HepG2 (cell line): ENCODE results near the gene CPT1C. TPM values are rescaled to one million over a fixed set of nuclear protein-coding genes. Genes with fewer than 3 reads are reported as not detected.

Source experiments
- AHR ChIP-seq: IDR thresholded peaks from 2 replicates; pipeline ENCODE4 v1.6.1; 2018; ENCODE audit warnings: missing genetic modification reagents, missing compliant biosample characterization
- GABPA ChIP-seq, 2 experiments: IDR thresholded peaks; 2 replicates each; pipeline ENCODE4 v1.6.1; 2011 to 2016; ENCODE audit warnings: low read depth in 2 of 2, low read length in 1 of 2, missing biosample characterization in 1 of 2, missing genetic modification characterization in 1 of 2
- HNRNPLL ChIP-seq: fragments of 200-400 bp; formaldehyde crosslinking; IDR thresholded peaks from 2 replicates; pipeline ENCODE4 v1.6.1; 2017; ENCODE audit warnings: mild to moderate bottlenecking, low read depth, low read length; ENCODE audit not compliant: poor library complexity, severe bottlenecking
- IRF2 ChIP-seq: IDR thresholded peaks from 2 replicates; pipeline ENCODE4 v1.6.1; 2018; ENCODE audit warnings: missing genetic modification reagents, missing compliant biosample characterization
- KAT7 ChIP-seq: IDR thresholded peaks from 2 replicates; pipeline ENCODE4 v1.6.1; 2018; ENCODE audit warnings: borderline replicate concordance, missing compliant biosample characterization
- NCOA2 ChIP-seq: sonication (generic); formaldehyde crosslinking; IDR thresholded peaks from 2 replicates; pipeline ENCODE4 v1.8.0; 2022; ENCODE audit warnings: inconsistent platforms
- POLR2AphosphoS2 ChIP-seq: IDR thresholded peaks from 2 replicates; pipeline ENCODE4 v1.6.1; 2011; ENCODE audit warnings: low read depth, low read length, improper control_type of control experiment
- REL ChIP-seq: sonication (generic); formaldehyde crosslinking; conservative IDR thresholded peaks from 2 replicates; pipeline ENCODE4 v1.8.0; 2022; ENCODE audit warnings: mild to moderate bottlenecking, missing genetic modification reagents, moderate library complexity
- SAP130 ChIP-seq: IDR thresholded peaks from 2 replicates; pipeline ENCODE4 v1.6.1; 2016; ENCODE audit warnings: low read depth
- SOX13 ChIP-seq, 3 experiments: fragments of 450-650 bp in 1 of 3; sonication (generic) in 1 of 3; formaldehyde crosslinking in 1 of 3; IDR thresholded peaks in 2 of 3; conservative IDR thresholded peaks in 1 of 3; 2 replicates each; pipeline versions ENCODE4 v1.5.0 to v1.6.1; 2016 to 2020; ENCODE audit warnings: antibody characterized with exemption in 1 of 3, mild to moderate bottlenecking in 1 of 3, missing compliant biosample characterization in 1 of 3, missing genetic modification reagents in 1 of 3, moderate library complexity in 1 of 3
- SP5 ChIP-seq: IDR thresholded peaks from 2 replicates; pipeline ENCODE4 v1.6.1; 2016; ENCODE audit warnings: low read depth, borderline replicate concordance
- TBX2 ChIP-seq: sonication (generic); formaldehyde crosslinking; IDR thresholded peaks from 2 replicates; pipeline ENCODE4 v1.5.0; 2020; ENCODE audit warnings: missing genetic modification reagents, mild to moderate bottlenecking, borderline replicate concordance
- ZFP36L1 ChIP-seq: sonication (generic); formaldehyde crosslinking; IDR thresholded peaks from 2 replicates; pipeline ENCODE4 v1.8.0; 2022; ENCODE audit warnings: mild to moderate bottlenecking, missing genetic modification reagents, moderate library complexity
- ZNF460 ChIP-seq: sonication (generic); formaldehyde crosslinking; IDR thresholded peaks from 2 replicates; pipeline ENCODE4 v1.5.1; 2020; ENCODE audit warnings: missing genetic modification reagents, mild to moderate bottlenecking, borderline replicate concordance
- ZNF891 ChIP-seq: sonication (generic); formaldehyde crosslinking; IDR thresholded peaks from 2 replicates; pipeline ENCODE4 v1.5.0; 2020; ENCODE audit warnings: mild to moderate bottlenecking, missing genetic modification reagents
- polyA plus RNA-seq, 8 experiments: library from polyadenylated mRNA; depleted of rRNA in 3 of 8; stranded (reverse) in 7 of 8; unstranded in 1 of 8; fragments of >200 nt; fragmentation: Illumina TruSeq in 4 of 8; extraction: Trizol in 4 of 8; gene quantifications; 2 replicates each; pipeline versions ENCODE4 v1.2.1 to v1.2.3, GENCODE V29; 2011 to 2016; ENCODE audit warnings: low read depth in 4 of 8, missing spikeins in 1 of 8, mixed read lengths in 1 of 8; ENCODE audit not compliant: insufficient read depth in 1 of 8
- total RNA-seq, 5 experiments: library from RNA; depleted of rRNA; stranded (reverse); fragments of >200 nt; fragmentation: Illumina TruSeq; extraction: Trizol; gene quantifications; 2 replicates each; pipeline ENCODE4 v1.2.3, GENCODE V29; 2016; ENCODE audit warnings: low read depth in 1 of 5
- TF ChIP-seq, protein P1 (sequence below): sonication (generic); formaldehyde crosslinking; IDR thresholded peaks from 2 replicates; pipeline ENCODE4 v1.4.0; 2020; ENCODE audit warnings: missing genetic modification reagents, borderline replicate concordance
- TF ChIP-seq, protein P2 (sequence below): sonication (generic); formaldehyde crosslinking; IDR thresholded peaks from 2 replicates; pipeline ENCODE4 v1.4.0; 2020; ENCODE audit warnings: missing genetic modification reagents, borderline replicate concordance
- TF ChIP-seq, protein P3 (sequence below): IDR thresholded peaks from 2 replicates; pipeline ENCODE4 v1.4.0; 2020; ENCODE audit warnings: mild to moderate bottlenecking, missing genetic modification reagents

Gene CPT1C
- total and polyA plus RNA-seq, 2 of the 13 experiments (the other 11 are each of a cell fraction or from before 2014, with no cell fraction given) = 0.18 TPM; not detected in 1

DNA sequence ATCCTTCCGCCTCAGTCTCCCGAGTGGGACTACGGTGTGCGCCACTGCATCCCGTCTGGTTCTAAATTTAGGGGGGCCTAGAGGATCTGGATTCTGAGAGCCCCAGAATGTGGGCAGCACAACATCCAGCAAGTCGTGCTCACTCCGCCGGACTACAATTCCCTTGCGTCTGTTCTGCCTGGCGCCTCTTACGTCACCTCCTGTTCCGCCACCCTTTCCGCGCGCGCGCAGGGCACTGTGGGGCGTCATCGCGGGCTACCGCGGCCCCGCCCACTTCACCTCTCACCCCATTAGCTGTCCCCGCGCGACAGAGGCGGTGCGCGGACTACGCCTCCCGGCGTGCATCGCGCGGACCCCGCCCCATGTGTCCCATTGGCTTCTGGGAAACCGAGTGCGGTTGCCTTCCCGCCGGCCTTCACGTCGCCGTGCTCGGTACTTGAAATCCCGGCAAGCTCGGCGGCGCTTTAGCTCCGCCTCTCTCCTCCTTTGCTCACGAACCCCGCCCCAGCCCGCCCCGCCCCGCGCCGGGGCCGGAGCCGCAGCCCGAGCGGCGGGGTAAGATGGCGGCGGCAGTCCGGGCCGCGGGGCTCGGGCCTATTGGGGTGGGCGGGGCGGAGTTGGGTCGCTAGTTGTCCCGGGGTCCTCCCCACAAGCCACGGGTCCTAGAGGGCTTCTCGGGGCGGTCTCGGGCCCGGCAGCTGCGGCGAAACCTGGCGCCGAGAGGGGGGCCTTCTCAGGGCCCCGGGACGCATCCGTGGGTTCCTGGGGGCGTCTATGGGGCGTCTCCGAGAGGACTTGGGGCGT is 49.0 kb upstream of the CPT1C start, which contains the start of gene SCAF1 (continued):
- TF ChIP-seq, protein P1, sequence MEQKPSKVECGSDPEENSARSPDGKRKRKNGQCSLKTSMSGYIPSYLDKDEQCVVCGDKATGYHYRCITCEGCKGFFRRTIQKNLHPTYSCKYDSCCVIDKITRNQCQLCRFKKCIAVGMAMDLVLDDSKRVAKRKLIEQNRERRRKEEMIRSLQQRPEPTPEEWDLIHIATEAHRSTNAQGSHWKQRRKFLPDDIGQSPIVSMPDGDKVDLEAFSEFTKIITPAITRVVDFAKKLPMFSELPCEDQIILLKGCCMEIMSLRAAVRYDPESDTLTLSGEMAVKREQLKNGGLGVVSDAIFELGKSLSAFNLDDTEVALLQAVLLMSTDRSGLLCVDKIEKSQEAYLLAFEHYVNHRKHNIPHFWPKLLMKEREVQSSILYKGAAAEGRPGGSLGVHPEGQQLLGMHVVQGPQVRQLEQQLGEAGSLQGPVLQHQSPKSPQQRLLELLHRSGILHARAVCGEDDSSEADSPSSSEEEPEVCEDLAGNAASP (CRISPR knock-in tag) = peak; percentile 28; the same call in 1 of the 2 replicates
- TF ChIP-seq POLR2AphosphoS2 (peak; percentile 79; the same call in 1 of the 2 replicates), ZNF460 (CRISPR knock-in tag) (no peak; the same call in 1 of the 2 replicates), REL (CRISPR knock-in tag) (no peak; the same call in 1 of the 2 replicates), NCOA2 (CRISPR knock-in tag) (peak; percentile 31; the same call in 1 of the 2 replicates), SOX13 (IDR thresholded peaks at IDR 0.05) (peak; percentile 17; the same call in 1 of the 2 replicates), SOX13 (CRISPR knock-in tag; conservative IDR thresholded peaks at IDR 0.05 in 1 of 2, IDR thresholded peaks at IDR 0.05 in 1 of 2) (no peak), KAT7 (CRISPR knock-in tag) (peak; percentile 70; the same call in 1 of the 2 replicates), SP5 (CRISPR knock-in tag) (peak; percentile 96), HNRNPLL (peak; percentile 85), SAP130 (peak; percentile 87), ZFP36L1 (CRISPR knock-in tag) (peak; percentile 91), ZNF891 (CRISPR knock-in tag) (no peak), IRF2 (CRISPR knock-in tag) (peak; percentile 96), GABPA (IDR thresholded peaks at IDR 0.05; ENCODE audit: low read depth, low read length) (peak; percentile 96), GABPA (CRISPR knock-in tag; IDR thresholded peaks at IDR 0.05; ENCODE audit: low read depth) (peak; percentile 96), TBX2 (CRISPR knock-in tag) (peak; percentile 88), AHR (CRISPR knock-in tag) (no peak)
- TF ChIP-seq, protein P2, sequence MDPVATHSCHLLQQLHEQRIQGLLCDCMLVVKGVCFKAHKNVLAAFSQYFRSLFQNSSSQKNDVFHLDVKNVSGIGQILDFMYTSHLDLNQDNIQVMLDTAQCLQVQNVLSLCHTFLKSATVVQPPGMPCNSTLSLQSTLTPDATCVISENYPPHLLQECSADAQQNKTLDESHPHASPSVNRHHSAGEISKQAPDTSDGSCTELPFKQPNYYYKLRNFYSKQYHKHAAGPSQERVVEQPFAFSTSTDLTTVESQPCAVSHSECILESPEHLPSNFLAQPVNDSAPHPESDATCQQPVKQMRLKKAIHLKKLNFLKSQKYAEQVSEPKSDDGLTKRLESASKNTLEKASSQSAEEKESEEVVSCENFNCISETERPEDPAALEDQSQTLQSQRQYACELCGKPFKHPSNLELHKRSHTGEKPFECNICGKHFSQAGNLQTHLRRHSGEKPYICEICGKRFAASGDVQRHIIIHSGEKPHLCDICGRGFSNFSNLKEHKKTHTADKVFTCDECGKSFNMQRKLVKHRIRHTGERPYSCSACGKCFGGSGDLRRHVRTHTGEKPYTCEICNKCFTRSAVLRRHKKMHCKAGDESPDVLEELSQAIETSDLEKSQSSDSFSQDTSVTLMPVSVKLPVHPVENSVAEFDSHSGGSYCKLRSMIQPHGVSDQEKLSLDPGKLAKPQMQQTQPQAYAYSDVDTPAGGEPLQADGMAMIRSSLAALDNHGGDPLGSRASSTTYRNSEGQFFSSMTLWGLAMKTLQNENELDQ (CRISPR knock-in tag) = no peak
- TF ChIP-seq, protein P3, sequence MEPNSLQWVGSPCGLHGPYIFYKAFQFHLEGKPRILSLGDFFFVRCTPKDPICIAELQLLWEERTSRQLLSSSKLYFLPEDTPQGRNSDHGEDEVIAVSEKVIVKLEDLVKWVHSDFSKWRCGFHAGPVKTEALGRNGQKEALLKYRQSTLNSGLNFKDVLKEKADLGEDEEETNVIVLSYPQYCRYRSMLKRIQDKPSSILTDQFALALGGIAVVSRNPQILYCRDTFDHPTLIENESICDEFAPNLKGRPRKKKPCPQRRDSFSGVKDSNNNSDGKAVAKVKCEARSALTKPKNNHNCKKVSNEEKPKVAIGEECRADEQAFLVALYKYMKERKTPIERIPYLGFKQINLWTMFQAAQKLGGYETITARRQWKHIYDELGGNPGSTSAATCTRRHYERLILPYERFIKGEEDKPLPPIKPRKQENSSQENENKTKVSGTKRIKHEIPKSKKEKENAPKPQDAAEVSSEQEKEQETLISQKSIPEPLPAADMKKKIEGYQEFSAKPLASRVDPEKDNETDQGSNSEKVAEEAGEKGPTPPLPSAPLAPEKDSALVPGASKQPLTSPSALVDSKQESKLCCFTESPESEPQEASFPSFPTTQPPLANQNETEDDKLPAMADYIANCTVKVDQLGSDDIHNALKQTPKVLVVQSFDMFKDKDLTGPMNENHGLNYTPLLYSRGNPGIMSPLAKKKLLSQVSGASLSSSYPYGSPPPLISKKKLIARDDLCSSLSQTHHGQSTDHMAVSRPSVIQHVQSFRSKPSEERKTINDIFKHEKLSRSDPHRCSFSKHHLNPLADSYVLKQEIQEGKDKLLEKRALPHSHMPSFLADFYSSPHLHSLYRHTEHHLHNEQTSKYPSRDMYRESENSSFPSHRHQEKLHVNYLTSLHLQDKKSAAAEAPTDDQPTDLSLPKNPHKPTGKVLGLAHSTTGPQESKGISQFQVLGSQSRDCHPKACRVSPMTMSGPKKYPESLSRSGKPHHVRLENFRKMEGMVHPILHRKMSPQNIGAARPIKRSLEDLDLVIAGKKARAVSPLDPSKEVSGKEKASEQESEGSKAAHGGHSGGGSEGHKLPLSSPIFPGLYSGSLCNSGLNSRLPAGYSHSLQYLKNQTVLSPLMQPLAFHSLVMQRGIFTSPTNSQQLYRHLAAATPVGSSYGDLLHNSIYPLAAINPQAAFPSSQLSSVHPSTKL (CRISPR knock-in tag) = peak; percentile 43; the same call in 1 of the 2 replicates
